ENCODE results near the gene DYNC1LI1.

The DYNC1LI1 gene

DNA sequence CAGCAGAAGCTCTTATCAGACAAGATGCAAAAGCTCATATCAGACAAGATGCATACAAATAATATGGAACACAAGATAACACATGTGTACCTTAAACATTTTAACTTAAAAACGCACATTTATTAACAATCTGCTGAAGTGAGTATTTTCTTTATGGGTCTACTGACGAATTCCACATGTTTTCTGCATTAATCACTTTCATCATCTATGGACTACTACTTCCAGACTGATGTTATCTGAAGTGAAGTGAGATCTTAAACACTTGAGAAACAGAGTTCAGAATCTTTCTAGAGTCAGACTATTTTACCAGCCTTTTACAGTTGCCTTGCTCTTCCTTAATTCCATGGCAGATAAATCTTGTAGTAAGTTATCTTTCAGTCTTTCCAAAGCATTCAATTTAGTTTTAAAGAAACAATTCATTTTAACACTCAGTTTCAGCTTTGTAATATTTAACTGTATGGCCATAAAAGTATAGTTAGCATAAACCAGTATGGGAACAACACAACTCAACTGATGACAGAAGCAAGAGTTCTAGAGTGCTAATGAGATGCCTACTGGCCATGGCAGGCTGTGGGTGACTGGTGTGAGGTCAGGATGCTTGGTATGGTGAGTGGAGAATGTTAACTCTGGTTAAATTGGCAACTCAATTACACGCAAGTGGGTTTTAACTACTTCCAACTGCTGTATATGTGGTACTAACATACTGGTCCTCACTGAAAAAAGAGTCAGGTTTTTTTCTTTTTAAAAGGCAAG is 77.8 kb downstream of the DYNC1LI1 start:
- Histone ChIP-seq H3K27me3 (ENCODE audit: control insufficient read depth in 1 of 2, insufficient read depth in 2 of 2, low read length in 2 of 2) (no peaks in the 10 kb centered on the region), H3K4me1 (ENCODE audit: control insufficient read depth, insufficient read depth, low read length) (peaks cover 6% of the 10 kb centered on the region), H3K9ac (ENCODE audit: low read length in 2 of 2) (no peak overlapping the region), H3K4me3 (ENCODE audit: low read length in 2 of 2) (no peak overlapping the region), H3K27ac (ENCODE audit: low read length) (no peak overlapping the region), H3K36me3 (ENCODE audit: control insufficient read depth in 2 of 2, insufficient read depth in 2 of 2, low read length in 2 of 2) (no peaks in the 10 kb centered on the region), H3K9me3 (ENCODE audit: control insufficient read depth in 2 of 2, low read length in 2 of 2) (no peaks in the 10 kb centered on the region)

DNA sequence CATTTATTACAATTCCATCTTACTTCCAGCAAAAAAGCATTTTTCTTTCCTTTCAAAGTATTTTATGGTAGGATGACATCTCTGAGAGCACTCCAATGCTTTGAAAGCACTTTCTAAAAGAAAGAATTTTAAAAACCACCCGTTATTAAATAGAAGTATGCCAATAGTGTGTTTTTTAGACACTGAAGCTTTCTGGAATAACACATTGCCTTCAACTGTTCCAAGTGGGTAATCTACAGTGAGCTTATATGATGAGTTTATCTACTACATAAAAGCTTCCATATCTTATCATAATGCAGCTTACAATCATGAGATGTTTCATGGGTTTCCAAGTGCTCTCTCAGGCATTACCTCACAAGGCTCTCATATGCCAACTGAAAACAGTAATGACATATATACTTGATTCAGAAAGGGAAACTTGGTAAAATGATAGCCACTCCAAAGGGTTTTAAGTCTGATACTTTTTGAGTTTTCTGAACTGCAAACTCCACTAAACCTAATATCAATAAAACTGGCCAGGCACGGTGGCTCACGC is 82.1 kb downstream of the DYNC1LI1 start:
- no peak overlapping the region for H3K27ac ChIP-seq (ENCODE audit: low read length)
- H3K36me3 ChIP-seq (ENCODE audit: control insufficient read depth in 2 of 2, insufficient read depth in 2 of 2, low read length in 2 of 2): peaks cover 2 to 3% of the 10 kb centered on the region in 2 donors

DNA sequence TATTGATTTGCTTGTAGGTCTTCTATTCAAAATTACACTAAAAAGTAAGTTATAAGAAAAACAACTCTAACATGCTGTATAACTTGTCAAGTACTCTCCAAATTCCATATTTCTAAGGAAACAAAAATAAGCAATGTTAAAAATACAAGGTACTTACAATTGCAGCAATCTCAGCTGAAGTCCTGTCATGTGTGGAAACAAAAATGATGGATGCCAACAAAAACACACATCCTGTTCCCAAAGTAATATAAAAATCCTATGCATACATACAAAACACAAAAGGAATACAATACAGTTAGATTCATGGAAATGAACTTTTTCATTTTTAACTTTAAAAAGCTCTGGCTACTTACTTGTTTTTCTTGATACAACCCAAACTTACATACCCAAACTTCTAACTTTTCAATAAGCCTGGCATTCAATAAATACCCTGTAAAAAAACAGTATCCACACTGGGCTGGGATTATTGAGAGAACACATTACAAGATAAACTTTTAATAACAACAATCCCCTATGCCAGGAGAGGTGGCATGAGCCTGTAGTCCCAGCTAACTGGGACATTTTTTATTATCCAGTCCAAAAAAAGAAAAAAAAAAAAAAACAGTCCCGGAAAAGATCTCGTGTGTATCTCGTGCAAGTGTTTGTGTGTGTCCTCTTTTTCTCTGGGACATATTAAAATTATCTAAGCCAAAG is 82.7 kb downstream of the DYNC1LI1 start:
- H3K4me3 ChIP-seq (ENCODE audit: low read length in 2 of 2): no peak overlapping the region
- no peaks in the 10 kb centered on the region for H3K27me3 ChIP-seq (ENCODE audit: control insufficient read depth in 1 of 2, insufficient read depth in 2 of 2, low read length in 2 of 2)
- H3K36me3 ChIP-seq (ENCODE audit: control insufficient read depth in 2 of 2, insufficient read depth in 2 of 2, low read length in 2 of 2): peaks cover 2 to 3% of the 10 kb centered on the region in 2 donors
- no peaks in the 10 kb centered on the region for H3K4me1 ChIP-seq (ENCODE audit: control insufficient read depth, insufficient read depth, low read length)
- no peaks in the 10 kb centered on the region for H3K9me3 ChIP-seq (ENCODE audit: control insufficient read depth in 2 of 2, low read length in 2 of 2)
- no peak overlapping the region for H3K27ac ChIP-seq (ENCODE audit: low read length)
- H3K9ac ChIP-seq (ENCODE audit: low read length in 2 of 2): no peak overlapping the region

More for the DNA sequence above, 82.1 kb downstream of the DYNC1LI1 start:
- H3K27me3 ChIP-seq (ENCODE audit: control insufficient read depth in 1 of 2, insufficient read depth in 2 of 2, low read length in 2 of 2): no peaks in the 10 kb centered on the region
- H3K4me1 ChIP-seq (ENCODE audit: control insufficient read depth, insufficient read depth, low read length): no peaks in the 10 kb centered on the region
- H3K9ac ChIP-seq (ENCODE audit: low read length in 2 of 2): no peak overlapping the region
- H3K9me3 ChIP-seq (ENCODE audit: control insufficient read depth in 2 of 2, low read length in 2 of 2): no peaks in the 10 kb centered on the region
- H3K4me3 ChIP-seq (ENCODE audit: low read length in 2 of 2): no peak overlapping the region

DNA sequence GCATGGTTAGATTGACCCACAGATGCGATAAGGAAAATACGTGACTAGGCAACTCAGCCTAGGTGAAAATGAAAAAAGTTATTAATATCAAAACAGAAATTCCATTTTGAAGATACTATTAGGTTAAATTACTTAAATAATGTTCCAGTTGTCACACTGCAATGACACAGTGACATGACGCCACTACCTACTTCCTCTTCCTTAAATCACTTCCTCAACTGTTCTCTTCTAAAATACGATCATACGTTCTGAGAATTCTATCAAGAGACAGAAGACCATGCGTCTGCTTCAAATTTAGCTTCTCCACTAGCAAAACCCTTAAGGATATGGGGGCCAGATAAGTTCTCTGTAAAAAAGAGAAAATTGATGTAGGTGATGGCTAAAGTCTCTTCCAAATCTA is 86.2 kb downstream of the DYNC1LI1 start:
- no peak overlapping the region for H3K4me3 ChIP-seq (ENCODE audit: low read length in 2 of 2)
- no peaks in the 10 kb centered on the region for H3K4me1 ChIP-seq (ENCODE audit: control insufficient read depth, insufficient read depth, low read length)
- H3K9me3 ChIP-seq (ENCODE audit: control insufficient read depth in 2 of 2, low read length in 2 of 2): no peaks in the 10 kb centered on the region
- no peaks in the 10 kb centered on the region for H3K27me3 ChIP-seq (ENCODE audit: control insufficient read depth in 1 of 2, insufficient read depth in 2 of 2, low read length in 2 of 2)
- H3K36me3 ChIP-seq (ENCODE audit: control insufficient read depth in 2 of 2, insufficient read depth in 2 of 2, low read length in 2 of 2): peaks cover 3 to 4% of the 10 kb centered on the region in 2 donors
- no peak overlapping the region for H3K27ac ChIP-seq (ENCODE audit: low read length)
- no peak overlapping the region for H3K9ac ChIP-seq (ENCODE audit: low read length in 2 of 2)

DNA sequence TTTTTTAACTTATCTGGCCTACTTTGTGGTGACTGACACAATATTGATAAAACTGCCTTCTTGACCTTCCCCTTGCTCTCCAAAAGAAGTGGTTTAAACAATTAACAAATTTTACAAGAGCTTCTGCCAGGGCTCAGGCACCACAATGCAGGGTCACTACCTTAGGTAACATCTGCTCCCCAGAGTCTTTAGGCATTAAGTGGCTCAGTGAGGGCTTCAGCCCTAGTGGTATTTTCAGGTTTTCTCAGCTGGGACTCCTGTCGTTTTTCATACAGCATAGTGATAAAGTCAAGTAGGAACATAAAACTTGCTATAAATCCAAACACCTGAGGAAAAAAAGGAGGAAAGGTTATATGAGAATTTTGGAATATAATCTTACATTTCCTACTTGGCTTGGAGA is 86.9 kb downstream of the DYNC1LI1 start:
- H3K4me1 ChIP-seq (ENCODE audit: control insufficient read depth, insufficient read depth, low read length): no peaks in the 10 kb centered on the region
- H3K4me3 ChIP-seq (ENCODE audit: low read length in 2 of 2): no peak overlapping the region
- H3K36me3 ChIP-seq (ENCODE audit: control insufficient read depth in 2 of 2, insufficient read depth in 2 of 2, low read length in 2 of 2): peaks cover 3 to 4% of the 10 kb centered on the region in 2 donors
- H3K27me3 ChIP-seq (ENCODE audit: control insufficient read depth in 1 of 2, insufficient read depth in 2 of 2, low read length in 2 of 2): no peaks in the 10 kb centered on the region
- no peak overlapping the region for H3K27ac ChIP-seq (ENCODE audit: low read length)
- H3K9me3 ChIP-seq (ENCODE audit: control insufficient read depth in 2 of 2, low read length in 2 of 2): no peaks in the 10 kb centered on the region
- no peak overlapping the region for H3K9ac ChIP-seq (ENCODE audit: low read length in 2 of 2)

DNA sequence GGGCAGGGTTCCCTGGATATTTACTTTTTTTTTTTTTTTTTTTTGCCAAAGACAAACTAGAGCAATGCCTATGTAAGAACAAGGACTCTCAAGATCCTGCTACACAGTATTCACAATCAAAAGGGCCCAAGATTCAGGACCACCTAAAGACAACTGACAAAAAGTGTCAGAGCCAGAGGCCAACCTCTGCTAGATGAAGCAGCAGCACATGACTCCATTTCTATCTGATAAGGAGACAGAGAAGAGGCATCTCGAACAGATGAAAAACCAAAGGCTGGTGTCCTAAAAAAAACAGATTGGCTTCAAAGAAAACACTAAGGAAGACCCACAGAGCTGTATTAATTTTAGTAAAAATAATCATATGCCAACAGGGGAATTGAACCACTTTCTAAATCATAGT is 88.0 kb downstream of the DYNC1LI1 start:
- peaks cover 3 to 4% of the 10 kb centered on the region in 2 donors for H3K36me3 ChIP-seq (ENCODE audit: control insufficient read depth in 2 of 2, insufficient read depth in 2 of 2, low read length in 2 of 2)
- no peaks in the 10 kb centered on the region for H3K4me1 ChIP-seq (ENCODE audit: control insufficient read depth, insufficient read depth, low read length)

DNA sequence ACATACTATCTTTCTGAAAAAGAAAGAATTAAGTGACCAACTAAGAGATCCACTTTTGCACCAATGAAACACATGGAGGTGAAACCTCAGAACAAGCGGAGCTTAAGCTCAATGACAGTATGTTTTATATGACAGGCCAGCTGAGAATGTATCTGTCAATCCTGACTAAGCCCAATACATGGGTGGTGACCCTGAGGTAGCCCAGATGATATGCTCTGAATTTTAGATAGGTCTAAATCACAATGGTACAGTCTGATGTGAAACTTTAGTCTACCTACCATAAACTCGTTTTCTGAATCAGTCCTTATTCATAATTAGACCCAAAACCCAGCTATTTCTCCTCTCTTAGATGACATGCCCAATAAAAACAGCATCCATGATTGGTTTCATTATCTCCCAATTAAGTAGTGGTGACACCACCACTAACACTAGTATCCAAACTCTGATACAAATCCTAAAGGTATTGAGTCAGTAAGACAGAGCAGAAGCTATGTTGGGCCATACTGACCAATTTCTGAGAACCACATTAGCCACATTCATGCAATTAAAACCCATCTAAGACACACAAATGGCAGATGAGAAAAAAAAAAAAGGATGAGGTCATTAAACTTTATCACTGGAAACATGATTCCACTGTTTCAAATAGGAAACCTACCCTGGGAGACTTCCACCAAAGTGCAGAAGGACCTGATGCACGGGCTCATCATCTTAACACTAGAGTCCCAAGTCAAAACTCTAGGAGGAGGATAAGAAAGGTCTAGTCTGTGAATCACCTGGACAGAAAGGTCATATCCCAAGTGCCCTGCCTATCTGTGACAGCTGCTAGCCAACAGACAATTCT is 88.6 kb downstream of the DYNC1LI1 start:
- peaks cover 3 to 4% of the 10 kb centered on the region in 2 donors for H3K36me3 ChIP-seq (ENCODE audit: control insufficient read depth in 2 of 2, insufficient read depth in 2 of 2, low read length in 2 of 2)

More for the DNA sequence above, 88.0 kb downstream of the DYNC1LI1 start:
- Histone ChIP-seq H3K9ac (ENCODE audit: low read length in 2 of 2) (no peak overlapping the region), H3K9me3 (ENCODE audit: control insufficient read depth in 2 of 2, low read length in 2 of 2) (no peaks in the 10 kb centered on the region), H3K27ac (ENCODE audit: low read length) (no peak overlapping the region), H3K4me3 (ENCODE audit: low read length in 2 of 2) (no peak overlapping the region), H3K27me3 (ENCODE audit: control insufficient read depth in 1 of 2, insufficient read depth in 2 of 2, low read length in 2 of 2) (no peaks in the 10 kb centered on the region)

DNA sequence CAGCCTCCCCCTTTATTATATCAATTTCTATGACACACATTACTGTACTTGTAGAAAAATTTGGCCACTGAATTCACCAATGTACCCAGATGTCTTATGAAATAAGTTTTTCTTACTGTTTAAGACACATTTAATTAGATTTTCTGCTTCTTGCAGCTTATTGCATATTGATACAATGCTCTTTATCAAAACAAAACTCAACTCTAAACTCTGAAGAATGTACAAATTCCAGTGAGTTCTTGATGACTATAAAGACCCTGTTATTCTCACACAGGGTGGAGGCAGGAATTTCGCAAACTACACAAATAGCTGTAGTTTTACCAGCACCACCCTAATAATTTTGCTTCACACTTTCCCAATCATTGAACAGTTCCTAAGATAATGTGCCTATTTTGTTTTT is 90.1 kb downstream of the DYNC1LI1 start:
- Histone ChIP-seq H3K4me1 (ENCODE audit: control insufficient read depth, insufficient read depth, low read length) (no peaks in the 10 kb centered on the region), H3K27ac (ENCODE audit: low read length) (no peak overlapping the region), H3K9ac (ENCODE audit: low read length in 2 of 2) (no peak overlapping the region), H3K9me3 (ENCODE audit: control insufficient read depth in 2 of 2, low read length in 2 of 2) (no peaks in the 10 kb centered on the region), H3K27me3 (ENCODE audit: control insufficient read depth in 1 of 2, insufficient read depth in 2 of 2, low read length in 2 of 2) (no peaks in the 10 kb centered on the region), H3K4me3 (ENCODE audit: low read length in 2 of 2) (no peak overlapping the region), H3K36me3 (ENCODE audit: control insufficient read depth in 2 of 2, insufficient read depth in 2 of 2, low read length in 2 of 2) (peaks cover 3% of the 10 kb centered on the region in 2 donors)

More for the DNA sequence above, 88.6 kb downstream of the DYNC1LI1 start:
- no peaks in the 10 kb centered on the region for H3K27me3 ChIP-seq (ENCODE audit: control insufficient read depth in 1 of 2, insufficient read depth in 2 of 2, low read length in 2 of 2)
- no peaks in the 10 kb centered on the region for H3K4me1 ChIP-seq (ENCODE audit: control insufficient read depth, insufficient read depth, low read length)
- H3K9ac ChIP-seq (ENCODE audit: low read length in 2 of 2): no peak overlapping the region
- H3K4me3 ChIP-seq (ENCODE audit: low read length in 2 of 2): no peak overlapping the region
- no peak overlapping the region for H3K27ac ChIP-seq (ENCODE audit: low read length)
- no peaks in the 10 kb centered on the region for H3K9me3 ChIP-seq (ENCODE audit: control insufficient read depth in 2 of 2, low read length in 2 of 2)

Measured in stomach smooth muscle (tissue), 2 donors.